Measurements from ENCODE around the gene NAIF1. TPM values are rescaled to one million over a fixed set of nuclear protein-coding genes. Genes with fewer than 3 reads are reported as not detected.

The NAIF1 gene
- total and polyA plus RNA-seq, 2 donors (not counting 3 experiments of a cell fraction or from before 2014, with no cell fraction given): 8.2 to 10.1 TPM

DNA sequence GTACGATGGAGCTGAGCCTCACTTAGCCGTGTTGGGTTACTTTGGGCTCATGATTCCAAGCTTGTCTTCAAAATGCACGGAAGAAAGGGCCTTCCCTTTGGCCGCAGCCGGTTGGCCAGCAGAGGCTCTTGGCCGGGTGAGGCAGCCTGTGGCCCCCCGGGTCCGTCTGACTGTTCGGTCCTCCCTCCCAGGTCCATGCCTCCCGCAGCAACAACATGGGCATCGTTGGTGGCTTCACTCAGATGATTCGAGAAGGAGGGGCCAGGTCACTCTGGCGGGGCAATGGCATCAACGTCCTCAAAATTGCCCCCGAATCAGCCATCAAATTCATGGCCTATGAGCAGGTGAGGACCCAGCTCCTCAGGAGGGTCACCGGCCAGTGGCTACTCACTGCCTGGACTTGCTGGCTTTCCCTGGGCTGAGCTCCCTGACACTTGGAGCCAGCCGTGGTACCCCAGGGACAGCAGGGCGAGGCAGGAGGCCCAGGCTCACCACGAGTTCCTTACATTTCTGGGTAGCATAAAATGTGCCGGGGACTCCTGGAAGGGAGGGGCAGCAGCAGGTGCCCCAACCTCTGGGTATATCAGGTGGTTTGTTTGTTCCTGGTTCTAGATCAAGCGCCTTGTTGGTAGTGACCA is 38.5 kb upstream of the NAIF1 start:
- ChIA-PET POLR2A (no interaction called here), CTCF (interaction anchor here (1.9 to 2.7 kb wide), 2 partner anchors 12 to 14 kb away, joined by 5 to 19 read pairs; no protein-coding TSS in a partner anchor)
- Histone ChIP-seq H3K9me3 (replicated peaks; ENCODE audit: control insufficient read depth, insufficient read depth, low read length) (no peaks in the 10 kb centered on the region), H3K27ac (ENCODE audit: insufficient read depth, low read depth, low read length) (no peak overlapping the region), H3K9ac (replicated peaks; ENCODE audit: extremely low read depth, insufficient read depth, low read length) (no peak overlapping the region), H3K9me1 (replicated peaks; ENCODE audit: control insufficient read depth, extremely low read depth, insufficient read depth, low read length) (no peaks in the 10 kb centered on the region), H2AFZ (ENCODE audit: low read depth, low read length) (no peak overlapping the region), H3K4me2 (ENCODE audit: insufficient read depth, low read length) (no peak overlapping the region), H4K20me1 (replicated peaks; ENCODE audit: control insufficient read depth, extremely low read depth, insufficient read depth, low read length) (no peaks in the 10 kb centered on the region), H3K4me1 (ENCODE audit: control insufficient read depth, extremely low read depth, insufficient read depth, low read length) (peaks cover 7% of the 10 kb centered on the region), H3K79me2 (ENCODE audit: control insufficient read depth, insufficient read depth, low read length) (peaks cover 5% of the 10 kb centered on the region), H3K36me3 (ENCODE audit: control insufficient read depth in 2 of 2, extremely low read depth in 1 of 2, insufficient read depth in 2 of 2, low read length in 2 of 2) (peaks cover 16 to 53% of the 10 kb centered on the region in 2 experiments), H3K27me3 (ENCODE audit: control insufficient read depth in 2 of 2, insufficient read depth in 2 of 2, low read length in 2 of 2) (no peaks in the 10 kb centered on the region), H3K4me3 (replicated peaks in 1 of 3; ENCODE audit: insufficient read depth in 1 of 3, low read depth in 1 of 3, low read length in 3 of 3) (no peak overlapping the region)
- BruUV-seq (replicated peaks): no TSS peak
- TF ChIP-seq FOS (IDR thresholded peaks at IDR 0.05; ENCODE audit: borderline replicate concordance, insufficient read depth, low read length): no peak
- TF ChIP-seq, protein P1, sequence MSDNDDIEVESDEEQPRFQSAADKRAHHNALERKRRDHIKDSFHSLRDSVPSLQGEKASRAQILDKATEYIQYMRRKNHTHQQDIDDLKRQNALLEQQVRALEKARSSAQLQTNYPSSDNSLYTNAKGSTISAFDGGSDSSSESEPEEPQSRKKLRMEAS (IDR thresholded peaks at IDR 0.05; ENCODE audit: insufficient read depth, insufficient read length): no peak
- no peak for TF ChIP-seq POLR2A (IDR thresholded peaks at IDR 0.05; ENCODE audit: low read depth, low read length)
- intact Hi-C loops (cut with micrococcal nuclease): no loop called here
- FAIRE-seq (no peak), DNase-seq (ENCODE audit: low read depth, low spot score) (no peak)
- dilution Hi-C loops (cut with MboI; ENCODE audit: extremely low pct_ligation_motif_present, low sequenced_read_pairs): no loop called here

DNA sequence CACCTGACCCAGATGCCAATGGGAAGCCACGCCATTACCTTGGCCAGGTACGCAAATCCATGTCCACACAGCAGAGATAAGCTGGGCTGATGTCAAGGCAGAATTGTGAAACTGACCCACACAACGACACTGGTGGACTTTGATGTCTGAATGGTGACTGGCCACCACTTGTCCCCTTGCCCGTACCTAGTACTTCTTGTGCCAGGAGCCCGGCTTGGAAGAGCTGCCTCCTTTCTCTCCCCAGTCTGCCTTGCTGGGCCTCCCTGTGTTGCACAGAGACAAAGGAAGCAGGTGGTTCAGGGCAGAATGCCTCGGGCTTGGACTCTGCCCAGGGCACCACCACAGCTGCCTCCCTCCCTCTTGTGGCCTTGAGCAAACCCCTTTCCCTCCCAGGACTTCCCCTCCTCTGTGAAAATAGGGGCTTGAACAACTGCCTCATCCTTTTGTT is 37.1 kb upstream of the NAIF1 start:
- peaks cover 21% of the 10 kb centered on the region for H3K4me1 ChIP-seq (ENCODE audit: control insufficient read depth, extremely low read depth, insufficient read depth, low read length)
- H3K27me3 ChIP-seq (ENCODE audit: control insufficient read depth in 2 of 2, insufficient read depth in 2 of 2, low read length in 2 of 2): no peaks in the 10 kb centered on the region
- no peak overlapping the region for H3K4me3 ChIP-seq (replicated peaks in 1 of 3; ENCODE audit: insufficient read depth in 1 of 3, low read depth in 1 of 3, low read length in 3 of 3)
- ChIA-PET POLR2A (no interaction called here), CTCF (interaction anchor here (0.6 to 2.7 kb wide), 6 partner anchors 10 to 162 kb away, joined by 3 to 19 read pairs (median 4); no protein-coding TSS in a partner anchor)
- DNase-seq (ENCODE audit: low read depth, low spot score) (peak; percentile 58), FAIRE-seq (no peak)
- no peaks in the 10 kb centered on the region for H4K20me1 ChIP-seq (replicated peaks; ENCODE audit: control insufficient read depth, extremely low read depth, insufficient read depth, low read length)
- intact Hi-C loops (cut with micrococcal nuclease) (no loop called here), dilution Hi-C loops (cut with MboI; ENCODE audit: extremely low pct_ligation_motif_present, low sequenced_read_pairs) (no loop called here)
- no peak overlapping the region for H3K9ac ChIP-seq (replicated peaks; ENCODE audit: extremely low read depth, insufficient read depth, low read length)
- no peak overlapping the region for H2AFZ ChIP-seq (ENCODE audit: low read depth, low read length)
- H3K9me3 ChIP-seq (replicated peaks; ENCODE audit: control insufficient read depth, insufficient read depth, low read length): no peaks in the 10 kb centered on the region
- H3K4me2 ChIP-seq (ENCODE audit: insufficient read depth, low read length): no peak overlapping the region
- peaks cover 16 to 53% of the 10 kb centered on the region in 2 experiments for H3K36me3 ChIP-seq (ENCODE audit: control insufficient read depth in 2 of 2, extremely low read depth in 1 of 2, insufficient read depth in 2 of 2, low read length in 2 of 2)
- TF ChIP-seq, protein P2, sequence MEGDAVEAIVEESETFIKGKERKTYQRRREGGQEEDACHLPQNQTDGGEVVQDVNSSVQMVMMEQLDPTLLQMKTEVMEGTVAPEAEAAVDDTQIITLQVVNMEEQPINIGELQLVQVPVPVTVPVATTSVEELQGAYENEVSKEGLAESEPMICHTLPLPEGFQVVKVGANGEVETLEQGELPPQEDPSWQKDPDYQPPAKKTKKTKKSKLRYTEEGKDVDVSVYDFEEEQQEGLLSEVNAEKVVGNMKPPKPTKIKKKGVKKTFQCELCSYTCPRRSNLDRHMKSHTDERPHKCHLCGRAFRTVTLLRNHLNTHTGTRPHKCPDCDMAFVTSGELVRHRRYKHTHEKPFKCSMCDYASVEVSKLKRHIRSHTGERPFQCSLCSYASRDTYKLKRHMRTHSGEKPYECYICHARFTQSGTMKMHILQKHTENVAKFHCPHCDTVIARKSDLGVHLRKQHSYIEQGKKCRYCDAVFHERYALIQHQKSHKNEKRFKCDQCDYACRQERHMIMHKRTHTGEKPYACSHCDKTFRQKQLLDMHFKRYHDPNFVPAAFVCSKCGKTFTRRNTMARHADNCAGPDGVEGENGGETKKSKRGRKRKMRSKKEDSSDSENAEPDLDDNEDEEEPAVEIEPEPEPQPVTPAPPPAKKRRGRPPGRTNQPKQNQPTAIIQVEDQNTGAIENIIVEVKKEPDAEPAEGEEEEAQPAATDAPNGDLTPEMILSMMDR (IDR thresholded peaks at IDR 0.05; ENCODE audit: extremely low read depth in 1 of 2, insufficient read depth in 1 of 2, low read depth in 1 of 2, low read length in 2 of 2): peak in 1 of 2 donors; percentile 13
- TF ChIP-seq FOS (IDR thresholded peaks at IDR 0.05; ENCODE audit: borderline replicate concordance, insufficient read depth, low read length) (no peak), JUN (IDR thresholded peaks at IDR 0.05; ENCODE audit: borderline replicate concordance, insufficient read depth, insufficient read length, low read depth) (no peak)
- no TSS peak for BruUV-seq (replicated peaks)
- H3K79me2 ChIP-seq (ENCODE audit: control insufficient read depth, insufficient read depth, low read length): peaks cover 19% of the 10 kb centered on the region
- H3K27ac ChIP-seq (ENCODE audit: insufficient read depth, low read depth, low read length): no peak overlapping the region
- no peaks in the 10 kb centered on the region for H3K9me1 ChIP-seq (replicated peaks; ENCODE audit: control insufficient read depth, extremely low read depth, insufficient read depth, low read length)

All from endothelial cell of umbilical vein (primary cell).